CD14-positive monocyte (primary cell): ENCODE data around the gene TFAP2C. TPM values are rescaled to one million over a fixed set of nuclear protein-coding genes. Genes with fewer than 3 reads are reported as not detected.

ENCODE experiments used
- DNase-seq, 3 donors: peaks; one replicate each; pipeline ENCODE4 v3.0.0-alpha.2; 2011 to 2022
- H2AFZ ChIP-seq: 2 replicates; pipeline ENCODE4 v1.6.0; 2012; ENCODE audit warnings: mild to moderate bottlenecking, low read depth, low read length, inconsistent platforms; ENCODE audit not compliant: insufficient read depth, poor library complexity, severe bottlenecking
- H3K27ac ChIP-seq, 2 donors: 1 replicate in 1 of 2; 2 replicates in 1 of 2; pipeline ENCODE4 v1.5.1; 2012 to 2013; ENCODE audit warnings: low read length in 2 of 2, control low read depth in 1 of 2, inconsistent platforms in 1 of 2, low read depth in 1 of 2, mild to moderate bottlenecking in 1 of 2
- H3K27me3 ChIP-seq, 2 donors: one replicate each; pipeline versions ENCODE4 v1.6.0 to v1.6.1; 2011 to 2013; ENCODE audit warnings: low read length in 2 of 2; ENCODE audit not compliant: control insufficient read depth in 2 of 2, insufficient read depth in 2 of 2
- H3K36me3 ChIP-seq, 2 donors: replicated peaks in 1 of 2; 1 replicate in 1 of 2; 2 replicates in 1 of 2; pipeline versions ENCODE4 v1.5.1 to v1.6.1; 2012 to 2013; ENCODE audit warnings: low read length in 2 of 2, control low read depth in 1 of 2, inconsistent platforms in 1 of 2, mild to moderate bottlenecking in 1 of 2; ENCODE audit not compliant: insufficient read depth in 2 of 2, control insufficient read depth in 1 of 2
- H3K4me1 ChIP-seq, 2 donors: 1 replicate in 1 of 2; 2 replicates in 1 of 2; pipeline versions ENCODE4 v1.5.1 to v1.6.1; 2012 to 2013; ENCODE audit warnings: low read length in 2 of 2, control low read depth in 1 of 2, inconsistent platforms in 1 of 2, mild to moderate bottlenecking in 1 of 2, moderate library complexity in 1 of 2; ENCODE audit not compliant: insufficient read depth in 2 of 2, control insufficient read depth in 1 of 2
- H3K4me2 ChIP-seq: replicated peaks from 2 replicates; pipeline ENCODE3; 2012; ENCODE audit warnings: low read length, moderate library complexity, mild to moderate bottlenecking; ENCODE audit not compliant: poor library complexity, severe bottlenecking; ENCODE audit errors: extremely low read depth
- H3K4me3 ChIP-seq, 3 experiments: fragments of 200-600 bp in 1 of 3; sonication (generic) in 1 of 3; replicated peaks in 1 of 3; 1 replicate in 2 of 3; 2 replicates in 1 of 3; pipeline ENCODE4 v1.5.1; 2011 to 2013; ENCODE audit warnings: low read length in 3 of 3, mild to moderate bottlenecking in 3 of 3, control low read depth in 2 of 3, low read depth in 2 of 3, inconsistent platforms in 1 of 3, moderate library complexity in 1 of 3
- H3K79me2 ChIP-seq: 2 replicates; pipeline ENCODE4 v1.6.0; 2012; ENCODE audit warnings: mild to moderate bottlenecking, control low read depth, inconsistent platforms, low read length, moderate library complexity; ENCODE audit not compliant: insufficient read depth
- H3K9ac ChIP-seq: 2 replicates; pipeline ENCODE4 v1.6.0; 2017; ENCODE audit warnings: low read length, mild to moderate bottlenecking; ENCODE audit not compliant: insufficient read depth, poor library complexity, severe bottlenecking
- H3K9me3 ChIP-seq, 2 donors: replicated peaks in 1 of 2; 1 replicate in 1 of 2; 2 replicates in 1 of 2; pipeline versions ENCODE4 v1.5.1 to v1.6.1; 2012 to 2013; ENCODE audit warnings: low read length in 2 of 2, control low read depth in 1 of 2; ENCODE audit not compliant: control insufficient read depth in 1 of 2, insufficient read depth in 1 of 2
- H4K20me1 ChIP-seq: 2 replicates; pipeline ENCODE4 v1.6.0; 2012; ENCODE audit warnings: mild to moderate bottlenecking, low read length, control low read depth, moderate library complexity; ENCODE audit not compliant: insufficient read depth
- H3K27ac Mint-ChIP-seq, 7 donors: one replicate each; pipeline ENCODE4 v1.8.0; 2020; ENCODE audit warnings: mild to moderate bottlenecking in 7 of 7, mixed read lengths in 7 of 7, moderate library complexity in 6 of 7, inconsistent platforms in 2 of 7
- H3K27me3 Mint-ChIP-seq, 3 donors: one replicate each; pipeline ENCODE4 v1.8.0; 2021 to 2022; ENCODE audit warnings: low read depth in 3 of 3, mild to moderate bottlenecking in 3 of 3, mixed read lengths in 3 of 3, moderate library complexity in 3 of 3, inconsistent platforms in 1 of 3
- H3K36me3 Mint-ChIP-seq, 2 donors: one replicate each; pipeline ENCODE4 v1.8.0; 2020; ENCODE audit warnings: mixed read lengths in 2 of 2, inconsistent platforms in 1 of 2, mild to moderate bottlenecking in 1 of 2
- H3K4me1 Mint-ChIP-seq: one replicate; pipeline ENCODE4 v1.8.0; 2020; ENCODE audit warnings: mild to moderate bottlenecking, mixed read lengths
- H3K4me3 Mint-ChIP-seq, 2 donors: one replicate each; pipeline ENCODE4 v1.8.0; 2020; ENCODE audit warnings: mild to moderate bottlenecking in 2 of 2, mixed read lengths in 2 of 2, moderate library complexity in 1 of 2
- H3K9me3 Mint-ChIP-seq, 7 donors: one replicate each; pipeline ENCODE4 v1.8.0; 2020 to 2022; ENCODE audit warnings: mixed read lengths in 7 of 7, mild to moderate bottlenecking in 6 of 7, moderate library complexity in 6 of 7, inconsistent platforms in 2 of 7
- CTCF ChIP-seq: fragments of 200-600 bp; IDR thresholded peaks from one replicate; pipeline ENCODE4 v1.8.0; 2022; ENCODE audit warnings: antibody characterized with exemption, mild to moderate bottlenecking
- WGBS: methylation state at CpG from one replicate; pipeline ENCODE4 v1.1.5; 2013; ENCODE audit warnings: missing lambda C conversion rate; ENCODE audit not compliant: insufficient coverage; 5-methylcytosine and 5-hydroxymethylcytosine counted together
- intact Hi-C, 2 donors: fragments of 100-400 bp; cut with micrococcal nuclease; formaldehyde crosslinking; loops; one replicate each; pipeline versions ENCODE4 v1.15.0 to v1.15.1; 2023
- polyA plus RNA-seq, 3 donors: library from polyadenylated mRNA; depleted of rRNA in 1 of 3; unstranded in 2 of 3; stranded (reverse) in 1 of 3; fragments of 300-500 nt in 2 of 3; fragments of >200 nt in 1 of 3; fragmentation: Illumina TruSeq in 2 of 3; gene quantifications; 1 replicate in 2 of 3; 2 replicates in 1 of 3; pipeline ENCODE4 v1.2.3, GENCODE V29; 2012 to 2021

The TFAP2C gene
- polyA plus RNA-seq, 3 donors = not detected

- Histone ChIP-seq H4K20me1 (no peaks in the 10 kb centered on the region), H3K4me1 (no peaks in the 10 kb centered on the region), H3K36me3 (no peaks in the 10 kb centered on the region), H3K79me2 (no peaks in the 10 kb centered on the region), H3K9ac (no peak overlapping the region), H3K27ac (no peak overlapping the region), H3K27me3 (no peaks in the 10 kb centered on the region), H3K9me3 (no peaks in the 10 kb centered on the region), H2AFZ (no peak overlapping the region), H3K4me3 (no peak overlapping the region), H3K4me2 (no peak overlapping the region)
- peaks cover 0 to 9% (median 5%) of the 10 kb centered on the region in 3 donors for H3K27me3 Mint-ChIP-seq
- H3K4me1 Mint-ChIP-seq = no peaks in the 10 kb centered on the region
- no peak for TF ChIP-seq CTCF
- no peaks in the 10 kb centered on the region for H3K9me3 Mint-ChIP-seq
- 83% methylated on average over 12 of the region's 12 CpGs for WGBS
- no peak overlapping the region for H3K27ac Mint-ChIP-seq
- H3K4me3 Mint-ChIP-seq = no peak overlapping the region
- DNase-seq = no peak
- intact Hi-C loops = no loop called here
- H3K36me3 Mint-ChIP-seq = no peaks in the 10 kb centered on the region
Observed at GRCh38 chr20:56676001-56676400, 46.9 kb downstream of the TFAP2C start.

GRCh38 chr20:56676679-56677078 lies 47.6 kb downstream of the TFAP2C start:
- Mint-ChIP-seq H3K27me3 (peaks cover 0 to 9% (median 6%) of the 10 kb centered on the region in 3 donors), H3K9me3 (peaks cover 0 to 1% (median 0%) of the 10 kb centered on the region in 7 donors), H3K4me3 (no peak overlapping the region), H3K4me1 (no peaks in the 10 kb centered on the region), H3K27ac (no peak overlapping the region), H3K36me3 (no peaks in the 10 kb centered on the region)
- Histone ChIP-seq H4K20me1 (no peaks in the 10 kb centered on the region), H3K9me3 (no peaks in the 10 kb centered on the region), H2AFZ (no peak overlapping the region), H3K4me3 (no peak overlapping the region), H3K4me1 (no peaks in the 10 kb centered on the region), H3K27me3 (no peaks in the 10 kb centered on the region), H3K36me3 (no peaks in the 10 kb centered on the region), H3K79me2 (no peaks in the 10 kb centered on the region), H3K9ac (no peak overlapping the region), H3K27ac (no peak overlapping the region), H3K4me2 (no peak overlapping the region)
- no peak for TF ChIP-seq CTCF
- no peak for DNase-seq
- WGBS = 67% methylated on average over 10 of the region's 10 CpGs
- intact Hi-C loops = no loop called here
